ENCODE data around the gene RANBP10. TPM values are rescaled to one million over a fixed set of nuclear protein-coding genes. Genes with fewer than 3 reads are reported as not detected.

RANBP10 gene
- total and polyA plus RNA-seq, 4 donors: 9.8 to 15.5 (median 13.8) TPM

GRCh38 chr16:67833415-67834241 lies 27.3 kb upstream of the RANBP10 start:
- Histone ChIP-seq H3K9me3 (ENCODE audit: control insufficient read depth in 4 of 4, low read length in 3 of 4) (no peaks in the 10 kb centered on the region), H3K9ac (ENCODE audit: low read depth in 1 of 2, low read length in 2 of 2) (peak overlapping the region; percentile 74 to 85), H3K36me3 (ENCODE audit: control insufficient read depth in 4 of 4, insufficient read depth in 3 of 4, low read depth in 1 of 4, low read length in 3 of 4) (peaks cover 0 to 20% (median 16%) of the 10 kb centered on the region in 4 donors), H3K4me1 (ENCODE audit: control insufficient read depth in 4 of 4, insufficient read depth in 4 of 4, low read length in 3 of 4) (peaks cover 4 to 19% (median 10%) of the 10 kb centered on the region in 4 donors), H3K27me3 (ENCODE audit: control insufficient read depth in 4 of 4, insufficient read depth in 4 of 4, low read length in 3 of 4) (no peaks in the 10 kb centered on the region), H3K4me3 (ENCODE audit: low read depth in 1 of 3, low read length in 3 of 3) (peak overlapping the region; percentile 70 to 88 (median 87)), H3K27ac (ENCODE audit: low read depth in 1 of 2, low read length in 2 of 2) (peak overlapping the region in 1 of 2 donors; percentile 26)
- peak; percentile 96 for DNase-seq (ENCODE audit: low spot score)
- under 1% methylated on average over 49 of the region's 49 CpGs for WGBS
- TF ChIP-seq GABPA (IDR thresholded peaks at IDR 0.05 in 1 of 2, conservative IDR thresholded peaks at IDR 0.05 in 1 of 2) (peak in 1 of 2 donors; percentile 56), REST (IDR thresholded peaks at IDR 0.05) (no peak), FOXA2 (IDR thresholded peaks at IDR 0.05) (no peak), EGR1 (IDR thresholded peaks at IDR 0.05; ENCODE audit: low read depth in 2 of 2) (no peak), SP1 (IDR thresholded peaks at IDR 0.05) (no peak), RAD21 (IDR thresholded peaks at IDR 0.05) (peak in 1 of 2 donors; percentile 28), ATF3 (IDR thresholded peaks at IDR 0.05) (no peak), NR2F2 (IDR thresholded peaks at IDR 0.05) (no peak), ZBTB33 (IDR thresholded peaks at IDR 0.05) (peak; percentile 99), JUND (IDR thresholded peaks at IDR 0.05) (no peak), MAX (IDR thresholded peaks at IDR 0.05) (no peak), HNF4A (conservative IDR thresholded peaks at IDR 0.05) (no peak), CTCF (IDR thresholded peaks at IDR 0.05; ENCODE audit: low read depth, low read length, missing input control) (no peak), FOXA1 (IDR thresholded peaks at IDR 0.05) (no peak), HNF4G (IDR thresholded peaks at IDR 0.05) (no peak), TAF1 (conservative IDR thresholded peaks at IDR 0.05) (peak; percentile 25), RXRA (IDR thresholded peaks at IDR 0.05) (no peak), YY1 (IDR thresholded peaks at IDR 0.05) (peak; percentile 94)

All from liver (tissue), 9 donors.